ENCODE data around the gene C6orf120. TPM values are rescaled to one million over a fixed set of nuclear protein-coding genes. Genes with fewer than 3 reads are reported as not detected.
A peak's percentile ranks its signal among the peaks of the same experiment; 100 is the strongest.

The C6orf120 gene
- total and polyA plus RNA-seq, 4 donors, result 4.3 to 23.9 (median 21.9) TPM

- DNase-seq (peak in 2 of 3 donors; percentile 47 to 50), ATAC-seq (ENCODE audit: insufficient read depth, low FRiP score) (no peak)
- H3K27me3 ChIP-seq (ENCODE audit: control insufficient read depth in 3 of 3, insufficient read depth in 3 of 3, low read length in 2 of 3), result no peaks in the 10 kb centered on the region
- no peaks in the 10 kb centered on the region for H3K9me3 ChIP-seq (ENCODE audit: control insufficient read depth in 4 of 4, insufficient read depth in 3 of 4, low read length in 3 of 4)
- peak overlapping the region; percentile 96 to 97 for H3K27ac ChIP-seq (ENCODE audit: low read depth in 1 of 2, low read length in 1 of 2)
- TF ChIP-seq, protein P1, sequence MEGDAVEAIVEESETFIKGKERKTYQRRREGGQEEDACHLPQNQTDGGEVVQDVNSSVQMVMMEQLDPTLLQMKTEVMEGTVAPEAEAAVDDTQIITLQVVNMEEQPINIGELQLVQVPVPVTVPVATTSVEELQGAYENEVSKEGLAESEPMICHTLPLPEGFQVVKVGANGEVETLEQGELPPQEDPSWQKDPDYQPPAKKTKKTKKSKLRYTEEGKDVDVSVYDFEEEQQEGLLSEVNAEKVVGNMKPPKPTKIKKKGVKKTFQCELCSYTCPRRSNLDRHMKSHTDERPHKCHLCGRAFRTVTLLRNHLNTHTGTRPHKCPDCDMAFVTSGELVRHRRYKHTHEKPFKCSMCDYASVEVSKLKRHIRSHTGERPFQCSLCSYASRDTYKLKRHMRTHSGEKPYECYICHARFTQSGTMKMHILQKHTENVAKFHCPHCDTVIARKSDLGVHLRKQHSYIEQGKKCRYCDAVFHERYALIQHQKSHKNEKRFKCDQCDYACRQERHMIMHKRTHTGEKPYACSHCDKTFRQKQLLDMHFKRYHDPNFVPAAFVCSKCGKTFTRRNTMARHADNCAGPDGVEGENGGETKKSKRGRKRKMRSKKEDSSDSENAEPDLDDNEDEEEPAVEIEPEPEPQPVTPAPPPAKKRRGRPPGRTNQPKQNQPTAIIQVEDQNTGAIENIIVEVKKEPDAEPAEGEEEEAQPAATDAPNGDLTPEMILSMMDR (IDR thresholded peaks at IDR 0.05; ENCODE audit: control extremely low read depth, extremely low read depth), result no peak
- H3K36me3 ChIP-seq (ENCODE audit: control insufficient read depth in 4 of 4, insufficient read depth in 4 of 4, low read length in 4 of 4), result peaks cover 0 to 9% (median 0%) of the 10 kb centered on the region in 4 donors
- no peak overlapping the region for H3K9ac ChIP-seq (ENCODE audit: insufficient read depth in 1 of 2, low read length in 2 of 2)
- WGBS, 2 donors, result 0 to 1% methylated on average over 12 to 89 of the region's 89 CpGs
- peaks cover 0 to 33% (median 7%) of the 10 kb centered on the region in 5 donors for H3K4me1 ChIP-seq (ENCODE audit: control insufficient read depth in 5 of 5, insufficient read depth in 5 of 5, low read length in 5 of 5)
- H3K4me3 ChIP-seq, result peak overlapping the region; percentile 89
Observed at GRCh38 chr6:169723991-169724493, 22.1 kb downstream of the C6orf120 start.

DNA sequence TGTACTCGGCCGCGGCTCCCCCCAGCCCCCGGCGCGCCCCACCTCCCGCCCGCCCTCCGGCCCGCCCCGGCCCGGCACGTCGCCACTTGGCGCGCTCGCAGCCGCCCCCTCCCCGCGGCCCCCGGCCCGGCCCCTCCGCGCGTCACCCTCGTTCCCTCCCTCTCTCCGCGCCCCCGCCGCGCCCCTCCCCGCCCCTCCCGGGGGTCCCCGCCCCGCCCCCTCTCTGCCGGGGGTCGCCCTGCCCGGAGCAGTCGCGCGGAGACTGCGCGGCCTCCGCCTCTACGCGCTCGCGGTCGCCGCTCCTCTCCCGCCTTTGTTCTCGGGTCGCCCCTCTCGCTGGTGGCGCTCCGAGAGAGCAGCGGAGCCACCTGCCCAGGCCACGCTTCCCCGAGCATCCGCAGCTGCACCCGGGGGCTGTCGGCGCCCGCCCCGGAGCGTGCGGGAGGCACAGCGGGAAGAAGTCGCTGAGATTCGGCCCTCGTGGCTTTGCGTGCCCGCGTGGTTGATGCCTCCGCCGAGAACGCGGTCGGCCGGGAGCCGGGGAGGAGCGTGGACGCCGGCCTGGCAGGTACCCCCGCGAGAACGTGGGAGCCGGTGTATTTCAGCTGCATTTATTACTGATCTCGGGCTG is 22.7 kb downstream of the C6orf120 start, which contains the start of gene PHF10:
TSS of gene PHF10 (minus strand) at position 7 of the 631 bp plus-strand sequence. CDS start 569 bp downstream, outside the sequence.
- Histone ChIP-seq H3K4me3 (peak within 1 kb of the TSS; percentile 89), H3K27ac (ENCODE audit: low read depth in 1 of 2, low read length in 1 of 2) (peak within 1 kb of the TSS; percentile 98 to 100), H3K4me1 (ENCODE audit: control insufficient read depth in 5 of 5, insufficient read depth in 5 of 5, low read length in 5 of 5) (peaks cover 0 to 33% (median 7%) of the 10 kb centered on the region in 5 donors), H3K27me3 (ENCODE audit: control insufficient read depth in 3 of 3, insufficient read depth in 3 of 3, low read length in 2 of 3) (no peaks in the 10 kb centered on the region), H3K36me3 (ENCODE audit: control insufficient read depth in 4 of 4, insufficient read depth in 4 of 4, low read length in 4 of 4) (peaks cover 0 to 5% (median 0%) of the 10 kb centered on the region in 4 donors), H3K9ac (ENCODE audit: insufficient read depth in 1 of 2, low read length in 2 of 2) (peak within 1 kb of the TSS; percentile 73 to 89), H3K9me3 (ENCODE audit: control insufficient read depth in 4 of 4, insufficient read depth in 3 of 4, low read length in 3 of 4) (no peaks in the 10 kb centered on the region)
- 1% methylated on average over 44 to 89 of the region's 89 CpGs for WGBS, 2 donors
- DNase-seq, result peak; percentile 75 to 91 (median 83)
- TF ChIP-seq, protein P1 (IDR thresholded peaks at IDR 0.05; ENCODE audit: control extremely low read depth, extremely low read depth), result no peak
- ATAC-seq (ENCODE audit: insufficient read depth, low FRiP score), result peak; percentile 48

- DNase-seq (peak; percentile 51 to 71 (median 63)), ATAC-seq (ENCODE audit: insufficient read depth, low FRiP score) (peak; percentile 52)
- H3K27me3 ChIP-seq (ENCODE audit: control insufficient read depth in 3 of 3, insufficient read depth in 3 of 3, low read length in 2 of 3), result no peaks in the 10 kb centered on the region
- peak overlapping the region; percentile 98 to 99 for H3K27ac ChIP-seq (ENCODE audit: low read depth in 1 of 2, low read length in 1 of 2)
- no peaks in the 10 kb centered on the region for H3K9me3 ChIP-seq (ENCODE audit: control insufficient read depth in 4 of 4, insufficient read depth in 3 of 4, low read length in 3 of 4)
- H3K4me3 ChIP-seq, result peak overlapping the region; percentile 77
- TF ChIP-seq, protein P1 (IDR thresholded peaks at IDR 0.05; ENCODE audit: control extremely low read depth, extremely low read depth), result no peak
- peaks cover 0 to 1% (median 0%) of the 10 kb centered on the region in 4 donors for H3K36me3 ChIP-seq (ENCODE audit: control insufficient read depth in 4 of 4, insufficient read depth in 4 of 4, low read length in 4 of 4)
- 23 to 25% methylated on average over 29 of the region's 29 CpGs for WGBS, 2 donors
- peaks cover 0 to 33% (median 7%) of the 10 kb centered on the region in 5 donors for H3K4me1 ChIP-seq (ENCODE audit: control insufficient read depth in 5 of 5, insufficient read depth in 5 of 5, low read length in 5 of 5)
- peak overlapping the region; percentile 46 to 68 for H3K9ac ChIP-seq (ENCODE audit: insufficient read depth in 1 of 2, low read length in 2 of 2)
Observed at GRCh38 chr6:169725125-169726048, 23.5 kb downstream of the C6orf120 start.
